HG03571 (cell line): ENCODE results near the gene UCHL3.
A peak's percentile ranks its signal among the peaks of the same experiment; 100 is the strongest.

ENCODE experiments used
- ATAC-seq: cut with Tn5 transposase; IDR thresholded peaks from one replicate; pipeline ENCODE4 v1.9.1; 2021; ENCODE audit not compliant: unreplicated experiment

The UCHL3 gene

GRCh38 chr13:75547917-75548316 lies 1.7 kb upstream of the UCHL3 start:
- ATAC-seq: no peak

GRCh38 chr13:75550159-75550567 lies 572 bp downstream of the UCHL3 start:
- peak; percentile 2 for ATAC-seq

GRCh38 chr13:75554464-75554863 lies 4.9 kb downstream of the UCHL3 start:
- no peak for ATAC-seq

GRCh38 chr13:75554981-75555380 lies 5.4 kb downstream of the UCHL3 start:
- no peak for ATAC-seq

GRCh38 chr13:75555836-75556235 lies 6.2 kb downstream of the UCHL3 start:
- no peak for ATAC-seq

- ATAC-seq: no peak
These were observed 7.4 kb downstream of the UCHL3 start for GRCh38 chr13:75556961-75557360.

GRCh38 chr13:75558145-75558840 lies 8.7 kb downstream of the UCHL3 start:
- ATAC-seq: no peak

- ATAC-seq: no peak
These were observed 17.1 kb downstream of the UCHL3 start for GRCh38 chr13:75566658-75567057.

- no peak for ATAC-seq
These were observed 20.0 kb downstream of the UCHL3 start for GRCh38 chr13:75569576-75569975.

- no peak for ATAC-seq
These were observed 29.9 kb downstream of the UCHL3 start for GRCh38 chr13:75579529-75579928.

- ATAC-seq: no peak
These were observed 32.5 kb downstream of the UCHL3 start for GRCh38 chr13:75581874-75582640.

- no peak for ATAC-seq
These were observed 33.5 kb downstream of the UCHL3 start for GRCh38 chr13:75583091-75583490.

GRCh38 chr13:75585153-75585552 lies 35.6 kb downstream of the UCHL3 start:
- no peak for ATAC-seq

- ATAC-seq: no peak
These were observed 38.1 kb downstream of the UCHL3 start for GRCh38 chr13:75587679-75588078.

- no peak for ATAC-seq
These were observed 47.1 kb downstream of the UCHL3 start for GRCh38 chr13:75596657-75597182.

- no peak for ATAC-seq
These were observed 50.8 kb downstream of the UCHL3 start for GRCh38 chr13:75600371-75600770.

GRCh38 chr13:75603038-75603437 lies 53.4 kb downstream of the UCHL3 start:
- no peak for ATAC-seq

- no peak for ATAC-seq
These were observed 57.9 kb downstream of the UCHL3 start for GRCh38 chr13:75607447-75607846.

GRCh38 chr13:75610466-75610865 lies 60.9 kb downstream of the UCHL3 start:
- ATAC-seq: no peak

GRCh38 chr13:75612354-75612753 lies 62.8 kb downstream of the UCHL3 start:
- ATAC-seq: no peak

GRCh38 chr13:75617230-75617629 lies 67.6 kb downstream of the UCHL3 start:
- no peak for ATAC-seq

- no peak for ATAC-seq
These were observed 68.7 kb downstream of the UCHL3 start for GRCh38 chr13:75618308-75618707.
